ENCODE results near the gene RORB.

The RORB gene

DNA sequence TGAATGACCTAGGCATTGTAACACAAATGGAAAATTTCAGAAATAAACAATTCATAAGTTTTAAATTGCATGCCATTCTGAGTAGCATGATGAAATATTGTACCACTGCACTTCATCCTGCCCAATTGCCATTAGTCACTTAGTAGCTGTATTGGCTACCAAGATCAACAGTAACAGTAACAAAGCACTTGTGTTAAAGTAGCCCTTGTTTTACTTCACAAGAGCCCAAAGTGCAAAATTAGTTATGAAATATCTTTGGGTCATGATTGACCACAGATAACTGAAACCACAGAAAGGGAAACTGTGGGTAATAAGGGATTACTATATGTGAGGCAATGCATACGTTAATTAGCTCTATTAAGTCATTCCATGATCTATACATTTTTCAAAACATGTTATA lies 33.3 kb upstream of the RORB start:
- no peak overlapping the region for H4K8ac ChIP-seq (ENCODE audit: low read depth, low read length)
- H3K4me2 ChIP-seq (ENCODE audit: insufficient read depth, low read length, poor library complexity, severe bottlenecking): no peak overlapping the region
- no peak overlapping the region for H3K4ac ChIP-seq (ENCODE audit: low read length)
- H3K23ac ChIP-seq (ENCODE audit: low read depth, low read length, poor library complexity): no peak overlapping the region
- no peak overlapping the region for H2AFZ ChIP-seq (ENCODE audit: low read length)
- no peak overlapping the region for H3K4me3 ChIP-seq (ENCODE audit: low read length in 2 of 2)
- H3K9me3 ChIP-seq (replicated peaks in 1 of 2; ENCODE audit: control insufficient read depth in 2 of 2, insufficient read depth in 1 of 2, low read depth in 1 of 2, low read length in 2 of 2): no peaks in the 10 kb centered on the region
- DNase-seq (ENCODE audit: low spot score): no peak
- H3K27ac ChIP-seq (replicated peaks; ENCODE audit: low read length): no peak overlapping the region
- no CpG with 5 or more reads among the region's 1 CpG for WGBS, 2 donors (ENCODE audit: extremely low coverage in 2 of 2, insufficient read length in 2 of 2, insufficient replicate concordance in 1 of 2)
- H3K36me3 ChIP-seq (replicated peaks in 1 of 2; ENCODE audit: control insufficient read depth in 2 of 2, insufficient read depth in 2 of 2, low read length in 2 of 2): no peaks in the 10 kb centered on the region
- no peak overlapping the region for H4K91ac ChIP-seq (ENCODE audit: low read depth, low read length, poor library complexity)
- H2BK15ac ChIP-seq (ENCODE audit: low read length): no peak overlapping the region
- no peaks in the 10 kb centered on the region for H3K27me3 ChIP-seq (ENCODE audit: control insufficient read depth in 3 of 3, insufficient read depth in 3 of 3, low read depth in 1 of 3, low read length in 3 of 3)
- H3K79me1 ChIP-seq (ENCODE audit: low read depth, low read length): no peaks in the 10 kb centered on the region
- no peak overlapping the region for H2BK5ac ChIP-seq (ENCODE audit: low read length)
- no peak overlapping the region for H2AK5ac ChIP-seq (ENCODE audit: low read depth, low read length)
- H3K18ac ChIP-seq (ENCODE audit: low read length): no peak overlapping the region
- no peak overlapping the region for H2BK12ac ChIP-seq (ENCODE audit: low read length)
- H3K4me1 ChIP-seq (ENCODE audit: control insufficient read depth in 2 of 2, insufficient read depth in 1 of 2, low read depth in 1 of 2, low read length in 2 of 2): peaks cover 0 to 2% of the 10 kb centered on the region in 2 donors
- no peak overlapping the region for H3K9ac ChIP-seq (ENCODE audit: low read depth, low read length, poor library complexity)
- no peak overlapping the region for H3K14ac ChIP-seq (ENCODE audit: low read length)
- H2BK120ac ChIP-seq (ENCODE audit: low read depth, low read length): no peak overlapping the region

DNA sequence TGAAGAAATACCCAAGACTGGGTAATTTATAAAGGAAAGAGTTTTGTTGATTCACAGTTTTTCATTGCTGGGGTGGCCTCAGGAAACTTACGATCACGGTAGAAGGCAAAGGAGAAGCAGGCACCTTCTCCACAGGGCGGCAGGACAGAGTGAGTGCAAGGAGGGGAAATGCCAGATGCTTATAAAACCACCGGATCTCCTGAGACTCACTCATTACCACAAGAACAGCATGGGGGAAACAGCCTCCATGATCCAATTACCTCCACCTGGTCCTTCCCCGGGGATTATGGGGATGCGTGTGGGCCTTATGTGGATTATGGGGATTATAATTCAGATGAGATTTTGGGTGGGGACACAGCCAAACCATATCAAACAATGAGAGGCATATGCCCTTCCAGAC lies 18.5 kb upstream of the RORB start:
- Histone ChIP-seq H3K27ac (replicated peaks; ENCODE audit: low read length) (no peak overlapping the region), H2BK15ac (ENCODE audit: low read length) (no peak overlapping the region), H2BK5ac (ENCODE audit: low read length) (no peak overlapping the region), H2BK120ac (ENCODE audit: low read depth, low read length) (no peak overlapping the region), H4K91ac (ENCODE audit: low read depth, low read length, poor library complexity) (no peak overlapping the region), H3K9ac (ENCODE audit: low read depth, low read length, poor library complexity) (no peak overlapping the region), H3K4ac (ENCODE audit: low read length) (no peak overlapping the region), H3K27me3 (ENCODE audit: control insufficient read depth in 3 of 3, insufficient read depth in 3 of 3, low read depth in 1 of 3, low read length in 3 of 3) (no peaks in the 10 kb centered on the region), H3K18ac (ENCODE audit: low read length) (no peak overlapping the region), H3K23ac (ENCODE audit: low read depth, low read length, poor library complexity) (no peak overlapping the region), H2AK5ac (ENCODE audit: low read depth, low read length) (no peak overlapping the region), H3K4me3 (ENCODE audit: low read length in 2 of 2) (no peak overlapping the region), H2BK12ac (ENCODE audit: low read length) (no peak overlapping the region), H3K14ac (ENCODE audit: low read length) (no peak overlapping the region), H3K4me2 (ENCODE audit: insufficient read depth, low read length, poor library complexity, severe bottlenecking) (no peak overlapping the region), H3K4me1 (ENCODE audit: control insufficient read depth in 2 of 2, insufficient read depth in 1 of 2, low read depth in 1 of 2, low read length in 2 of 2) (no peaks in the 10 kb centered on the region), H3K36me3 (replicated peaks in 1 of 2; ENCODE audit: control insufficient read depth in 2 of 2, insufficient read depth in 2 of 2, low read length in 2 of 2) (no peaks in the 10 kb centered on the region), H2AFZ (ENCODE audit: low read length) (no peak overlapping the region), H3K9me3 (replicated peaks in 1 of 2; ENCODE audit: control insufficient read depth in 2 of 2, insufficient read depth in 1 of 2, low read depth in 1 of 2, low read length in 2 of 2) (no peaks in the 10 kb centered on the region), H4K8ac (ENCODE audit: low read depth, low read length) (no peak overlapping the region), H3K79me1 (ENCODE audit: low read depth, low read length) (no peaks in the 10 kb centered on the region)
- no peak for DNase-seq (ENCODE audit: low spot score)
- no CpG with 5 or more reads among the region's 6 CpGs for WGBS, 2 donors (ENCODE audit: extremely low coverage in 2 of 2, insufficient read length in 2 of 2, insufficient replicate concordance in 1 of 2)

DNA sequence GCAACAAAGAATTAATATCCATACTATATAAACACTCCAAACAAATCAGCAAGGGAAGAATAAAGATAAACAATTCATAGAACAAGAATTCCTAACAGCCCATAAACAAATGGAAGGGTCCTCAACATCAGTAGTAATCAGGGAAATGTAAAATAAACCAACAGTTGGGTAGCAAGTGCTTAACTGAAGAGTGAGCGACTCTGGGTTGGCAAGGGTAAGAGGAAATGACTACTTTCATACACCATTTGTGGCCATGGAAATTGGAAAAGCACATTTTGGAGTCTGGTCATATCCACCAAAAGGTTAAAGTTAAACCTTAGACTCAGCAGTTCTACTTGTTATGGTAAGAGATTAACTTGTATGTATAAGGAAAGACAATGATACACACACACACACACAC lies 17.4 kb upstream of the RORB start:
- Histone ChIP-seq H2BK15ac (ENCODE audit: low read length) (no peak overlapping the region), H4K8ac (ENCODE audit: low read depth, low read length) (no peak overlapping the region), H3K14ac (ENCODE audit: low read length) (no peak overlapping the region), H2AK5ac (ENCODE audit: low read depth, low read length) (no peak overlapping the region), H3K4me3 (ENCODE audit: low read length in 2 of 2) (no peak overlapping the region), H3K4me1 (ENCODE audit: control insufficient read depth in 2 of 2, insufficient read depth in 1 of 2, low read depth in 1 of 2, low read length in 2 of 2) (no peaks in the 10 kb centered on the region), H3K23ac (ENCODE audit: low read depth, low read length, poor library complexity) (no peak overlapping the region), H2BK12ac (ENCODE audit: low read length) (no peak overlapping the region), H3K36me3 (replicated peaks in 1 of 2; ENCODE audit: control insufficient read depth in 2 of 2, insufficient read depth in 2 of 2, low read length in 2 of 2) (no peaks in the 10 kb centered on the region), H3K4me2 (ENCODE audit: insufficient read depth, low read length, poor library complexity, severe bottlenecking) (no peak overlapping the region), H3K18ac (ENCODE audit: low read length) (no peak overlapping the region), H2AFZ (ENCODE audit: low read length) (no peak overlapping the region), H3K27me3 (ENCODE audit: control insufficient read depth in 3 of 3, insufficient read depth in 3 of 3, low read depth in 1 of 3, low read length in 3 of 3) (no peaks in the 10 kb centered on the region), H3K79me1 (ENCODE audit: low read depth, low read length) (no peaks in the 10 kb centered on the region), H3K9ac (ENCODE audit: low read depth, low read length, poor library complexity) (no peak overlapping the region), H2BK120ac (ENCODE audit: low read depth, low read length) (no peak overlapping the region), H4K91ac (ENCODE audit: low read depth, low read length, poor library complexity) (no peak overlapping the region), H2BK5ac (ENCODE audit: low read length) (no peak overlapping the region), H3K27ac (replicated peaks; ENCODE audit: low read length) (no peak overlapping the region), H3K9me3 (replicated peaks in 1 of 2; ENCODE audit: control insufficient read depth in 2 of 2, insufficient read depth in 1 of 2, low read depth in 1 of 2, low read length in 2 of 2) (no peaks in the 10 kb centered on the region), H3K4ac (ENCODE audit: low read length) (no peak overlapping the region)
- DNase-seq (ENCODE audit: low spot score): no peak
- no CpG with 5 or more reads among the region's 1 CpG for WGBS, 2 donors (ENCODE audit: extremely low coverage in 2 of 2, insufficient read length in 2 of 2, insufficient replicate concordance in 1 of 2)

DNA sequence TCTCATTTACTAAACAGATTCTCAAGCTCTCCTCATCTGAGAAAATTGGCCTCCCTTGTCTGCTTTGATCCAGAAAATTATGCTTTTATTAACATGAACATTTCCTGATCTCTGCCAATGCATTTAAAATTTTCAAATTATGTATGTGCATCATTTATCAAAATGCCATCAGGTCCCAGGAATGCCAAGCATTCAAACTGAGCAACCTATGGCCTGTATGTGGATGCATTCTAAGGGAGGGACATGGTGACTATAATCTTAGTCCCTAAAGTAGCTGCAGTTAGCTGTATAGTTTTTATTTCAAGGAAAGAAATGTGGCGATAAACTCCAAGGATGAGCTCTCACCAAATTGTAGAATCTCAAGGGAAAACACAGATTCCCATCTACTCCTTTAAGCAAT lies 9.7 kb upstream of the RORB start:
- Histone ChIP-seq H2BK12ac (ENCODE audit: low read length) (no peak overlapping the region), H3K27ac (replicated peaks; ENCODE audit: low read length) (no peak overlapping the region), H2AFZ (ENCODE audit: low read length) (no peak overlapping the region), H3K79me1 (ENCODE audit: low read depth, low read length) (no peaks in the 10 kb centered on the region), H2BK15ac (ENCODE audit: low read length) (no peak overlapping the region), H2BK5ac (ENCODE audit: low read length) (no peak overlapping the region), H3K23ac (ENCODE audit: low read depth, low read length, poor library complexity) (no peak overlapping the region), H3K4me2 (ENCODE audit: insufficient read depth, low read length, poor library complexity, severe bottlenecking) (no peak overlapping the region), H3K9ac (ENCODE audit: low read depth, low read length, poor library complexity) (no peak overlapping the region), H2AK5ac (ENCODE audit: low read depth, low read length) (no peak overlapping the region), H3K9me3 (replicated peaks in 1 of 2; ENCODE audit: control insufficient read depth in 2 of 2, insufficient read depth in 1 of 2, low read depth in 1 of 2, low read length in 2 of 2) (no peaks in the 10 kb centered on the region), H3K36me3 (replicated peaks in 1 of 2; ENCODE audit: control insufficient read depth in 2 of 2, insufficient read depth in 2 of 2, low read length in 2 of 2) (no peaks in the 10 kb centered on the region), H3K4me3 (ENCODE audit: low read length in 2 of 2) (no peak overlapping the region), H4K91ac (ENCODE audit: low read depth, low read length, poor library complexity) (no peak overlapping the region), H3K18ac (ENCODE audit: low read length) (no peak overlapping the region), H3K4me1 (ENCODE audit: control insufficient read depth in 2 of 2, insufficient read depth in 1 of 2, low read depth in 1 of 2, low read length in 2 of 2) (no peaks in the 10 kb centered on the region), H3K27me3 (ENCODE audit: control insufficient read depth in 3 of 3, insufficient read depth in 3 of 3, low read depth in 1 of 3, low read length in 3 of 3) (no peaks in the 10 kb centered on the region), H3K4ac (ENCODE audit: low read length) (no peak overlapping the region), H4K8ac (ENCODE audit: low read depth, low read length) (no peak overlapping the region), H2BK120ac (ENCODE audit: low read depth, low read length) (no peak overlapping the region), H3K14ac (ENCODE audit: low read length) (no peak overlapping the region)
- no peak for DNase-seq (ENCODE audit: low spot score)
- WGBS, 2 donors (ENCODE audit: extremely low coverage in 2 of 2, insufficient read length in 2 of 2, insufficient replicate concordance in 1 of 2): no CpG with 5 or more reads among the region's 1 CpG
